GM23338 (cell line): ENCODE results near the gene CTRB1. TPM values are rescaled to one million over a fixed set of nuclear protein-coding genes. Genes with fewer than 3 reads are reported as not detected.

Experiments used
- ATAC-seq: fragments of 200-7000 bp; cut with Tn5 transposase; 3 replicates; pipeline ENCODE4 v1.9.1; 2020
- DNase-seq: peaks from one replicate; pipeline ENCODE4 v3.0.0-alpha.2; 2015; ENCODE audit warnings: low spot score
- H2AFZ ChIP-seq: fragments of 200-600 bp; sonication (generic); 2 replicates; pipeline ENCODE4 v1.8.0; 2016; ENCODE audit warnings: antibody characterized with exemption, mild to moderate bottlenecking, moderate library complexity
- H3F3A ChIP-seq: fragments of 200-600 bp; sonication (generic); replicated peaks from 2 replicates; pipeline ENCODE4 v1.8.0; 2017; ENCODE audit warnings: antibody characterized with exemption, mixed run types, low read depth
- H3K27ac ChIP-seq: fragments of 200-600 bp; sonication (generic); 2 replicates; pipeline ENCODE4 v1.6.1; 2016; ENCODE audit warnings: low read depth
- H3K27me3 ChIP-seq: fragments of 200-600 bp; sonication (generic); 2 replicates; pipeline ENCODE4 v1.8.0; 2016; ENCODE audit warnings: mild to moderate bottlenecking, mixed run types, moderate library complexity; ENCODE audit not compliant: insufficient read depth
- H3K36me3 ChIP-seq: fragments of 200-600 bp; sonication (generic); 2 replicates; pipeline ENCODE4 v1.8.0; 2016; ENCODE audit warnings: mild to moderate bottlenecking; ENCODE audit not compliant: insufficient read depth
- H3K4me1 ChIP-seq: fragments of 200-600 bp; sonication (generic); 2 replicates; pipeline ENCODE4 v1.8.0; 2016; ENCODE audit warnings: mild to moderate bottlenecking, moderate library complexity; ENCODE audit not compliant: insufficient read depth
- H3K4me2 ChIP-seq: fragments of 200-600 bp; sonication (generic); 2 replicates; pipeline ENCODE4 v1.7.1; 2017; ENCODE audit warnings: mixed run types
- H3K4me3 ChIP-seq: fragments of 200-600 bp; sonication (generic); 2 replicates; pipeline ENCODE4 v1.6.1; 2016; ENCODE audit warnings: mixed run types
- H3K79me2 ChIP-seq: fragments of 200-600 bp; sonication (generic); replicated peaks from 2 replicates; pipeline ENCODE4 v1.8.0; 2017; ENCODE audit warnings: mild to moderate bottlenecking; ENCODE audit not compliant: insufficient read depth
- H3K9me2 ChIP-seq: fragments of 200-600 bp; sonication (generic); 2 replicates; pipeline ENCODE4 v1.8.0; 2017; ENCODE audit not compliant: insufficient read depth
- H4K20me1 ChIP-seq: fragments of 200-600 bp; sonication (generic); replicated peaks from 2 replicates; pipeline ENCODE4 v1.8.0; 2017; ENCODE audit warnings: mild to moderate bottlenecking; ENCODE audit not compliant: insufficient read depth
- H3K27ac Mint-ChIP-seq: 2 replicates; pipeline ENCODE4 v1.8.0; 2020; ENCODE audit warnings: inconsistent platforms, mild to moderate bottlenecking, moderate library complexity, mixed read lengths
- H3K27me3 Mint-ChIP-seq: 3 replicates; pipeline ENCODE4 v1.8.0; 2022; ENCODE audit warnings: low read depth, mild to moderate bottlenecking, moderate library complexity, mixed read lengths, inconsistent platforms; ENCODE audit not compliant: insufficient read depth, poor library complexity
- H3K36me3 Mint-ChIP-seq: 3 replicates; pipeline ENCODE4 v1.8.0; 2021; ENCODE audit warnings: low read depth, mild to moderate bottlenecking, inconsistent platforms, moderate library complexity, mixed read lengths
- H3K4me1 Mint-ChIP-seq: 3 replicates; pipeline ENCODE4 v1.8.0; 2020; ENCODE audit warnings: mild to moderate bottlenecking, inconsistent platforms, mixed read lengths
- H3K4me3 Mint-ChIP-seq: 3 replicates; pipeline ENCODE4 v1.8.0; 2021; ENCODE audit warnings: moderate library complexity, mild to moderate bottlenecking, inconsistent platforms, mixed read lengths
- H3K9me3 Mint-ChIP-seq: 3 replicates; pipeline ENCODE4 v1.8.0; 2020; ENCODE audit warnings: moderate library complexity, mild to moderate bottlenecking, inconsistent platforms, mixed read lengths
- CTCF ChIP-seq, 2 experiments: fragments of 200-600 bp in 1 of 2; sonication (generic) in 1 of 2; conservative IDR thresholded peaks; 2 replicates each; pipeline versions ENCODE4 v1.5.1 to v1.6.1; 2016 to 2017; ENCODE audit warnings: antibody characterized with exemption in 2 of 2, low read depth in 2 of 2, mild to moderate bottlenecking in 2 of 2, moderate library complexity in 1 of 2
- ETS1 ChIP-seq: IDR thresholded peaks from 2 replicates; pipeline ENCODE4 v1.6.1; 2016; ENCODE audit warnings: antibody characterized with exemption
- EZH2 ChIP-seq: fragments of 200-600 bp; sonication (generic); IDR thresholded peaks from one replicate; pipeline ENCODE4 v1.8.0; 2017; ENCODE audit warnings: antibody characterized with exemption, mild to moderate bottlenecking, low read depth; ENCODE audit not compliant: unreplicated experiment
- EZH2phosphoT487 ChIP-seq: fragments of 200-600 bp; sonication (generic); IDR thresholded peaks from one replicate; pipeline ENCODE4 v1.8.1; 2018; ENCODE audit warnings: antibody characterized with exemption; ENCODE audit not compliant: unreplicated experiment
- JUNB ChIP-seq: IDR thresholded peaks from one replicate; pipeline ENCODE4 v1.6.1; 2016; ENCODE audit warnings: antibody characterized with exemption; ENCODE audit not compliant: unreplicated experiment
- REST ChIP-seq: IDR thresholded peaks from one replicate; pipeline ENCODE4 v1.6.1; 2018; ENCODE audit warnings: antibody characterized with exemption; ENCODE audit not compliant: unreplicated experiment
- STAT1 ChIP-seq: IDR thresholded peaks from one replicate; pipeline ENCODE4 v1.6.1; 2016; ENCODE audit warnings: antibody characterized with exemption; ENCODE audit not compliant: unreplicated experiment
- ZNF331 ChIP-seq: fragments of 250-450 bp; sonication (Bioruptor Pico); IDR thresholded peaks from 2 replicates; pipeline ENCODE4 v1.5.0; 2020; ENCODE audit warnings: low read depth, mild to moderate bottlenecking, moderate library complexity
- ZNF462 ChIP-seq: fragments of 250-450 bp; sonication (Bioruptor Pico); IDR thresholded peaks from 2 replicates; pipeline ENCODE4 v1.5.0; 2020; ENCODE audit warnings: mild to moderate bottlenecking, moderate library complexity
- polyA plus RNA-seq: library from polyadenylated mRNA; unstranded; fragments of >200 nt; fragmentation: Nextera tagmentation; extraction: Ambion mirVana; gene quantifications from 2 replicates; pipeline ENCODE4 v1.2.1, GENCODE V29; 2016
- total RNA-seq: library from RNA; depleted of rRNA; stranded (reverse); fragments of >200 nt; shearing (Covaris generic); gene quantifications from 2 replicates; pipeline ENCODE4 v1.2.3, GENCODE V29; 2014

The CTRB1 gene
- total and polyA plus RNA-seq, 2 experiments from 2014 or later: not detected

- no peak for TF ChIP-seq CTCF (conservative IDR thresholded peaks at IDR 0.05; ENCODE audit: low read depth in 2 of 2)
Measured at GRCh38 chr16:75265911-75266701, 47.3 kb downstream of the CTRB1 start (continued).

- H3K36me3 Mint-ChIP-seq: peaks cover 11% of the 10 kb centered on the region; the same call in 2 of the 3 replicates
- DNase-seq: no peak
- Histone ChIP-seq H3K4me2 (peak overlapping the region; percentile 85; the same call in 1 of the 2 replicates), H2AFZ (no peak overlapping the region), H3K4me3 (no peak overlapping the region; the same call in 1 of the 2 replicates), H3K9me2 (no peaks in the 10 kb centered on the region), H3K36me3 (no peaks in the 10 kb centered on the region), H3K79me2 (peaks cover 36% of the 10 kb centered on the region), H3K4me1 (peaks cover 17% of the 10 kb centered on the region; the same call in 1 of the 2 replicates), H4K20me1 (peaks cover 25% of the 10 kb centered on the region), H3K27ac (no peak overlapping the region), H3K27me3 (no peaks in the 10 kb centered on the region), H3F3A (0 out of 2 replicates have a peak, but pooled peaks cover 7% of the 10 kb centered on the region)
- H3K9me3 Mint-ChIP-seq: no peaks in the 10 kb centered on the region
- H3K4me1 Mint-ChIP-seq: peaks cover 32% of the 10 kb centered on the region
- peaks cover 21% of the 10 kb centered on the region for H3K27me3 Mint-ChIP-seq
- peak overlapping the region; percentile 74 for H3K4me3 Mint-ChIP-seq
- no peak for ATAC-seq
- H3K27ac Mint-ChIP-seq: peak overlapping the region; percentile 78; the same call in 1 of the 2 replicates
- TF ChIP-seq EZH2phosphoT487: no peak
- TF ChIP-seq ZNF331 (CRISPR knock-in tag): no peak
- TF ChIP-seq JUNB: no peak
- no peak for TF ChIP-seq REST
- TF ChIP-seq ZNF462: no peak
- TF ChIP-seq STAT1: no peak
- TF ChIP-seq EZH2: no peak
- no peak for TF ChIP-seq ETS1
Measured at GRCh38 chr16:75266738-75267630, 48.2 kb downstream of the CTRB1 start.
